ENCODE results near the gene TNFAIP1.

The TNFAIP1 gene

DNA sequence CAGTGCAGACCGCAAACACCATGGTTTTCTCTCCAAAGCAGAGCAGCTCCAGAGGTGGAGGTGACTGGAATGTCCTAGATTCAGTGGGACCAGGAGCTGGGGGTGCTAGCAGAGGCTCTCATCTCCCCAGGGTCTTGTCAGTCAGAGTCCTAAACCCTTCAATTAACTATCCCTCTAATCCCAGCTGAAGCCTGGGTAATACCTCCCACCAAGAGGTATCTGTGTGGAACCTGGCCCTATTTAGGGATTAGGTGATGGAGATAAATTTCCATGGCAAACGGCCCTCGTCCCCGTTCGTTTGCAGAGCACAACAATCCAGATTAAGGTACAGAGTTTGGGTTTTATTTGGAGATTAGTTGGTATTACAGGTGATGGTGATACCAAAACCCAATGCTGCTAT lies 27.6 kb downstream of the TNFAIP1 start:
- Histone ChIP-seq H3K27ac (no peak overlapping the region), H3K9me3 (ENCODE audit: control insufficient read depth, low read length) (no peaks in the 10 kb centered on the region), H3K9ac (no peak overlapping the region), H3K36me3 (ENCODE audit: control insufficient read depth, insufficient read depth, low read length) (no peaks in the 10 kb centered on the region), H3K79me2 (peaks cover 3% of the 10 kb centered on the region), H3K4me1 (peaks cover 6% of the 10 kb centered on the region), H3K27me3 (ENCODE audit: control insufficient read depth, insufficient read depth, low read length) (no peaks in the 10 kb centered on the region), H3K4me2 (ENCODE audit: low read length) (no peak overlapping the region), H3K4me3 (ENCODE audit: low read depth, low read length) (no peak overlapping the region), H2AFZ (no peak overlapping the region)
- no peak for TF ChIP-seq CTCF (IDR thresholded peaks at IDR 0.05)

GRCh38 chr17:28363776-28364650 lies 28.5 kb downstream of the TNFAIP1 start:
- Histone ChIP-seq H3K27me3 (ENCODE audit: control insufficient read depth, insufficient read depth, low read length) (no peaks in the 10 kb centered on the region), H3K36me3 (ENCODE audit: control insufficient read depth, insufficient read depth, low read length) (no peaks in the 10 kb centered on the region), H3K4me3 (ENCODE audit: low read depth, low read length) (no peak overlapping the region), H2AFZ (no peak overlapping the region), H3K9ac (no peak overlapping the region), H3K4me1 (no peaks in the 10 kb centered on the region), H3K27ac (no peak overlapping the region), H3K4me2 (ENCODE audit: low read length) (no peak overlapping the region), H3K79me2 (no peaks in the 10 kb centered on the region), H3K9me3 (ENCODE audit: control insufficient read depth, low read length) (no peaks in the 10 kb centered on the region)
- TF ChIP-seq CTCF (IDR thresholded peaks at IDR 0.05): no peak

DNA sequence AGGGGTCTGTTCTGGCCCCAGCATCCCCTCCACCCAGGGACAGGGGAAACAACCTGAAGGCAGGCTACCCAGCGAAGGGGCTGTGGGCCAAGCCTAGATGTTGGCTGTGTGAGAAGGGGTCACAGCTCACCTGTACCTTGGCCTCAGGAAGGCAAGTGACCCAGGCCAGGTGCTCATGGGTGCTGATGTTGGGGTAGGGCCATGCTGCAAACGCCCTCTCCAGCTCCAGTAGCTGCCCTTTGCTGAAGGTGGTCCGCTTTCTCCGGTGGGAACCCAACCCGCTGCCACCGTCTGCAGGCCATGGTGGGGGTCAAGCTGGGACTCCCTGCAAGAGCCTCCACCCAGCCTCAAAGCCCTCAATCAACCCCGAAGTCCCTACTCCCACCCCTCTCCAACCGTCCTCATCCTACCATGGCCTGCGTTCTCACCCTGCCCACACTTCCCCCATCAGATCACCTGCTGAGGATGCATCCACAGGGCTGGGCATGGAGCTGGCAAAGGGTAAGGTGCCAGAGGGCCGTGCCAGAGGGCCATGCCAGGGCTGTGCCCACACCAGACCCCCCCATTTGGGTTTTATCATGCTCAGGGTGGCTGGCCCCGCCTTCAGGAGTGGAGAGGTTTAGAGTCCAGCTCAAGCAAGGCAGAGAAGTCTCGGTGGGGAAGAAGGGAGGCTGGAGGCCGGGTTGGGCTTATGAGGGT lies 29.3 kb downstream of the TNFAIP1 start, which contains the start of gene SEBOX:
Gene SEBOX, minus strand, starts transcription at position 535 of the 699 bp plus-strand sequence. Its CDS starts 48 bp downstream, at position 487.
- Histone ChIP-seq H3K27me3 (ENCODE audit: control insufficient read depth, insufficient read depth, low read length) (no peaks in the 10 kb centered on the region), H3K9ac (no peak within 1 kb of the TSS), H3K4me2 (ENCODE audit: low read length) (no peak within 1 kb of the TSS), H3K4me3 (ENCODE audit: low read depth, low read length) (no peak within 1 kb of the TSS), H3K79me2 (no peaks in the 10 kb centered on the region), H3K27ac (no peak within 1 kb of the TSS), H3K36me3 (ENCODE audit: control insufficient read depth, insufficient read depth, low read length) (no peaks in the 10 kb centered on the region), H3K4me1 (no peaks in the 10 kb centered on the region), H2AFZ (no peak within 1 kb of the TSS), H3K9me3 (ENCODE audit: control insufficient read depth, low read length) (no peaks in the 10 kb centered on the region)
- TF ChIP-seq CTCF (IDR thresholded peaks at IDR 0.05): no peak

DNA sequence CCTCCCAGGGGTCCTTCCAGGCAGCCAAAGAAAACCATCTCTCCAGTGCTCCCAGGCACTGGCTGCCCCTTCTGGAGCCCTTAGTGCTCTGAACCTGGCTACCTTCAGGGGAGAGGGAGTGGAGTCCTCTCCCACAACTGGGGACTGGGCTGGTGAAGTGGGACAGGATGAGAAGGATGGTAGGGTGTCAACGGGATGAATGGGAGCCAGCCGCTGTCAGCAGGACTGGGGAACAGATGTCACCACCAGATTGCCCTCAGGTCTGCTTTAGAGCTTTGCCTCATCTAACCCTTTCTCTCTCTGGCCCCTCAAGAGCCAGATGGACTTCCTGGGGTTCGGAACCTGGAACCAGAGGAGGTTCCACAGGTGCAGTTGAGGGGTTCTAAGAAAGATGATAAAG lies 29.9 kb downstream of the TNFAIP1 start:
- Histone ChIP-seq H3K27me3 (ENCODE audit: control insufficient read depth, insufficient read depth, low read length) (no peaks in the 10 kb centered on the region), H3K4me1 (no peaks in the 10 kb centered on the region), H3K9ac (no peak overlapping the region), H3K4me3 (ENCODE audit: low read depth, low read length) (no peak overlapping the region), H3K36me3 (ENCODE audit: control insufficient read depth, insufficient read depth, low read length) (no peaks in the 10 kb centered on the region), H3K9me3 (ENCODE audit: control insufficient read depth, low read length) (no peaks in the 10 kb centered on the region), H3K79me2 (no peaks in the 10 kb centered on the region), H2AFZ (no peak overlapping the region), H3K4me2 (ENCODE audit: low read length) (no peak overlapping the region), H3K27ac (no peak overlapping the region)
- no peak for TF ChIP-seq CTCF (IDR thresholded peaks at IDR 0.05)
